Cardiac muscle cell (in vitro differentiated cells and primary cell): ENCODE measurements around the gene CYB5R3. TPM values are rescaled to one million over a fixed set of nuclear protein-coding genes. Genes with fewer than 3 reads are reported as not detected.
A peak's percentile ranks its signal among the peaks of the same experiment; 100 is the strongest.
"Not testable (repeated sequence)": the region's sequence is repeated elsewhere in the genome, so short reads cannot be mapped to it uniquely, and the experiment has no call there.

Source experiments
- DNase-seq, 2 donors: peaks; one replicate each; pipeline versions ENCODE4 v3.0.0 to v3.0.0-alpha.2; 2010 to 2017; ENCODE audit warnings: low read depth in 1 of 2, low spot score in 1 of 2
- H3K27ac ChIP-seq: fragments of 200-600 bp; sonication (generic); 2 replicates; pipeline ENCODE4 v1.5.1; 2016
- H3K27me3 ChIP-seq: fragments of 200-600 bp; sonication (generic); 2 replicates; pipeline ENCODE4 v1.6.0; 2016; ENCODE audit warnings: control low read depth
- H3K36me3 ChIP-seq: fragments of 200-600 bp; sonication (generic); 2 replicates; pipeline ENCODE4 v1.5.1; 2016; ENCODE audit warnings: control low read depth
- H3K4me1 ChIP-seq: fragments of 200-600 bp; sonication (generic); 2 replicates; pipeline ENCODE4 v1.8.1; 2017; ENCODE audit warnings: low read depth, mild to moderate bottlenecking, mixed run types
- H3K4me3 ChIP-seq: fragments of 200-600 bp; sonication (generic); 2 replicates; pipeline ENCODE4 v1.5.1; 2016; ENCODE audit warnings: mild to moderate bottlenecking
- H3K9me3 ChIP-seq: fragments of 200-600 bp; sonication (generic); 2 replicates; pipeline ENCODE4 v1.5.1; 2017; ENCODE audit warnings: low read depth, mild to moderate bottlenecking, control low read depth
- polyA plus RNA-seq: library from polyadenylated mRNA; unstranded; fragments of >200 nt; fragmentation: Nextera tagmentation; extraction: Ambion mirVana; gene quantifications from 2 replicates; pipeline ENCODE4 v1.2.1, GENCODE V29; 2016
- total RNA-seq: library from RNA; depleted of rRNA; stranded (reverse); fragments of >200 nt; gene quantifications from 2 replicates; pipeline ENCODE4 v1.2.3, GENCODE V29; 2016
- TF ChIP-seq, protein P1 (sequence below): IDR thresholded peaks from 2 replicates; pipeline ENCODE4 v1.5.1; 2012; ENCODE audit warnings: low read depth, mild to moderate bottlenecking, low read length

CYB5R3 gene
- total and polyA plus RNA-seq, 2 experiments from 2014 or later = 180 to 366 TPM

DNA sequence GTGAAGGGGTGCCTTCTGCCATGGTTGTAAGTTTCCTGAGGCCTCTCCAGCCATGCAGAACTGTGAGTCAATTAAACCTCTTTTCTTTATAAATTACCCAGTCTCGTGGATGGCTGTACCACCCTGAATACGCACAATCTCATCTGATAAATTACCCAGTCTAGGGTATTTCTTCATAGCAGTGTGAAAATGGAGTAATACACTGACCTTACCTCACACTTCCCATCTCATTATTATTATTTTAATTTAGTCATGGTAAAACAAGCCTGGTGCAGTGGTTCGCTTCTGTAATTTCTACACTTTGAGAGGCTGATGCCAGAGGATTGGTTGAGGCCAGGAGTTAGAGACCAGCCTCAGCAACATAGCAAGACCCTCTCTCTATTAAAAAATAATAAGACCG lies 30.5 kb upstream of the CYB5R3 start:
- Histone ChIP-seq H3K27ac (no peak overlapping the region), H3K4me3 (no peak overlapping the region), H3K36me3 (no peaks in the 10 kb centered on the region), H3K9me3 (no peaks in the 10 kb centered on the region), H3K4me1 (peaks cover 6% of the 10 kb centered on the region), H3K27me3 (no peaks in the 10 kb centered on the region)
- TF ChIP-seq, protein P1, sequence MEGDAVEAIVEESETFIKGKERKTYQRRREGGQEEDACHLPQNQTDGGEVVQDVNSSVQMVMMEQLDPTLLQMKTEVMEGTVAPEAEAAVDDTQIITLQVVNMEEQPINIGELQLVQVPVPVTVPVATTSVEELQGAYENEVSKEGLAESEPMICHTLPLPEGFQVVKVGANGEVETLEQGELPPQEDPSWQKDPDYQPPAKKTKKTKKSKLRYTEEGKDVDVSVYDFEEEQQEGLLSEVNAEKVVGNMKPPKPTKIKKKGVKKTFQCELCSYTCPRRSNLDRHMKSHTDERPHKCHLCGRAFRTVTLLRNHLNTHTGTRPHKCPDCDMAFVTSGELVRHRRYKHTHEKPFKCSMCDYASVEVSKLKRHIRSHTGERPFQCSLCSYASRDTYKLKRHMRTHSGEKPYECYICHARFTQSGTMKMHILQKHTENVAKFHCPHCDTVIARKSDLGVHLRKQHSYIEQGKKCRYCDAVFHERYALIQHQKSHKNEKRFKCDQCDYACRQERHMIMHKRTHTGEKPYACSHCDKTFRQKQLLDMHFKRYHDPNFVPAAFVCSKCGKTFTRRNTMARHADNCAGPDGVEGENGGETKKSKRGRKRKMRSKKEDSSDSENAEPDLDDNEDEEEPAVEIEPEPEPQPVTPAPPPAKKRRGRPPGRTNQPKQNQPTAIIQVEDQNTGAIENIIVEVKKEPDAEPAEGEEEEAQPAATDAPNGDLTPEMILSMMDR = no peak
- no peak for DNase-seq

DNA sequence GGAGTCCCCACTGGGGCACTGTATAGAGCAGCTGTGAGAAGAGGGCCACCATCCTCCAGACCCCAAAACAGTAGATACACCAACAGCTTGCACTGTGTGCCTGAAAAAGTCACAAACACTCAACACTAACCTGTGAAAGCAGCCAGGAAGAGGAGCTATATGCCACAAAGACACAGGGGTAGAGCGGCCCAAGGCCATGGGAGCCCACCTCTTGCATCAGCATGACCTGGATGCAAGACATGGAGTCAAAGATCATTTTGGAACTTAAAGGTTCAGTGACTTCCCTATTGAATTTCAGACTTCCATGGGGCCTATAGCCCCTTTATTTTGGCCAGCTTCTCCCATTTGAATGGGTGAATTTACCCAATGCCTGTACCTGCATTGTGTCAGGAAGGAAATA lies 29.7 kb upstream of the CYB5R3 start:
- no peaks in the 10 kb centered on the region for H3K36me3 ChIP-seq
- H3K4me3 ChIP-seq = no peak overlapping the region
- H3K27ac ChIP-seq = no peak overlapping the region
- TF ChIP-seq, protein P1 = no peak
- H3K27me3 ChIP-seq = no peaks in the 10 kb centered on the region
- H3K9me3 ChIP-seq = no peaks in the 10 kb centered on the region
- DNase-seq = no peak
- H3K4me1 ChIP-seq = peaks cover 5% of the 10 kb centered on the region

DNA sequence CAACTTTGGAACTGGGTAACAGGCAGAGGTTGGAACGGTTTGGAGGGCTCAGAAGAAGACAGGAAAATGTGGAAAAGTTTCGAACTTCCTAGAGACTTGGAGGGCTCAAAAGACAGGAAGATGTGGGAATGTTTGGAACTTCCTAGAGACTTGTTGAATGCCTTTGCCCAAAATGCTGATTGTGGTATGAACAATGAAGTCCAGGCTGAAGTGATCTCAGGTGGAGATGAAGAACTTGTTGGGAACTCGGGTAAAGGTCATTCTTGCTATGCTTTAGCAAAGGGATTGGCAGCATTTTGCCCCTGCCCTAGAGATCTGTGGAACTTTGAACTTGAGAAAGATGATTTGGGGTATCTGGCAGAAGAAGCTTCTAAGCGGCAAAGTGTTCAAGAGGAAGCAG lies 28.7 kb upstream of the CYB5R3 start:
- not testable (repeated sequence) for H3K27me3 ChIP-seq, H3K36me3 ChIP-seq, H3K9me3 ChIP-seq, H3K4me3 ChIP-seq, H3K4me1 ChIP-seq, H3K27ac ChIP-seq, DNase-seq

DNA sequence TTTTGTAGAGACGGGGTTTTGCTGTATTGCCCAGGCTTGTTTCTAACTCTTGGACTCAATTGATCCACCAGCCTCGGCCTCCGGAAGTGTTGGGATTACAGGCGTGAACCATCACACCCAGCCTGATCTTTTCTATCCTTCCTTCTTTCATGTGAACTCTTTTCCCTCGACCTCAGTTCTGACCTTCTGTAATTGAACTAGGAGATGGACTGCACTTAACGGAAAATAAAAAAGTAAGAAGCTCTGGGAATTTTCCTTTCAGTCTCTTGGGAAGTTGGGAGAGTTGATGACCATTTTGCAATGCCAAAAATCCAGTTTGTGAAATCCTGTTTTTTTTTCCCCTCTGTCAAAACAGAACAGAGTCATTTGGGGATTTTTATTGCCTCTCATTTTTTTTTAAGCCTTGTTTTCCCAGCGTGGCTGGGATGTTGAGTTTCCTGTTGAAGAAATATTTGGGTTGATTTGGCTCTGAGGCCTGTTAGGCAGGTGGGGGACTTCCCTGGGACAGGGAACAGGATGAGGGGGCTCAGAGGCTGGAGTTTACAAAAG lies 26.9 kb upstream of the CYB5R3 start:
- H3K4me3 ChIP-seq = no peak overlapping the region
- no peaks in the 10 kb centered on the region for H3K4me1 ChIP-seq
- TF ChIP-seq, protein P1 = no peak
- no peaks in the 10 kb centered on the region for H3K36me3 ChIP-seq
- H3K27ac ChIP-seq = no peak overlapping the region
- H3K9me3 ChIP-seq = no peaks in the 10 kb centered on the region
- no peaks in the 10 kb centered on the region for H3K27me3 ChIP-seq
- DNase-seq = peak in 1 of 2 donors; percentile 64

DNA sequence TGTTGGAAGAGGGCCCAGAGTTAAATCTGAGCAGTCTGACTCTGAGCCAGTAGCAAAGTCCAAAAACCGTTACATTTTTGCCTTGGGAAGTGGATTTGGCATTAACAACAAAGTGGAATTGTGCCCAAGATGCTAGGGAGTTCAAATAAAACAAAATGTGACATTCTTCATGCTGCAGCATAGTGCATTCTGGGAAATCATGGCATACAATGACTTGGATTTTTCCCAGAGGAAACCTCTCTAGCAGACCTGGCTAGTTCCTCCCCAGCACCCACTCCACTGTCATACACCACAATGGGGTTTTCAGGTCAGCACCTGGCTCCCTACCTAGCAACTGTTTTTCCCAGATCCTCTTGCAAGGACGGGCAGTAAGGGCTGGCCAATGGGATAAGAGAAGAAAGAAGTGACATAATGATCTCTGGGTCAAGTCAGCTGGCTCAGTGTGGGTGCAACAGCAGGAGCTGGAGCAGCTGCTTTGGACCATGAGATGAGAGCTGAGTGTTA lies 24.8 kb upstream of the CYB5R3 start:
- Histone ChIP-seq H3K4me1 (no peaks in the 10 kb centered on the region), H3K9me3 (no peaks in the 10 kb centered on the region), H3K4me3 (no peak overlapping the region), H3K27ac (no peak overlapping the region), H3K36me3 (no peaks in the 10 kb centered on the region), H3K27me3 (no peaks in the 10 kb centered on the region)
- peak in 1 of 2 donors; percentile 68 for DNase-seq
- TF ChIP-seq, protein P1 = no peak

DNA sequence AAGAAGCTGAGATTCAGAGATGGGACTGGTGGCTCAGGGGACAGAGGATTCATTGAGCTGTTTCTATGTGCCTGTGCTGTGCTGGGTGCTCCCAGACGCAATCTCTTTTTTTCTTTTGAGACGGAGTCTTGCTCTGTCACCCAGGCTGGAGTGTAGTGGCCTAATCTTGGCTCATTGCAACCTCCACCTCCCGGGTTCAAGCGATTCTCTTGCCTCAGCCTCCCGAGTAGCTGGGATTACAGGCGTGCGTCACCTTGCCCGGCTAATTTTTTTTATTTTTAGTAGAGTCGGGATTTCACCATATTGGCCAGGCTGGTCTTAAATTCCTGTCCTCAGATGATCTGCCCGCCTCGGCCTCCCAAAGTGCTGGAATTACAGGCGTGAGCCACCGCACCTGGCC lies 23.9 kb upstream of the CYB5R3 start:
- DNase-seq, H3K27ac ChIP-seq, H3K9me3 ChIP-seq, H3K36me3 ChIP-seq, H3K27me3 ChIP-seq, H3K4me3 ChIP-seq, H3K4me1 ChIP-seq: not testable (repeated sequence)
